Measurements from ENCODE around the gene DNASE1L3. TPM values are rescaled to one million over a fixed set of nuclear protein-coding genes. Genes with fewer than 3 reads are reported as not detected.

Gene DNASE1L3
- total RNA-seq, 1 experiment from 2014 or later = not detected

GRCh38 chr3:58148049-58148448, 62.7 kb downstream of the DNASE1L3 start:
- H3K27me3 Mint-ChIP-seq (ENCODE audit: unreplicated experiment) = no peaks in the 10 kb centered on the region
- no peaks in the 10 kb centered on the region for H3K9me3 Mint-ChIP-seq (ENCODE audit: low read depth, unreplicated experiment)
- H3K27ac Mint-ChIP-seq (ENCODE audit: unreplicated experiment) = no peak overlapping the region
- no peak for TF ChIP-seq CTCF (IDR thresholded peaks at IDR 0.05; ENCODE audit: unreplicated experiment)
- CTCF ChIA-PET = no interaction called here
- DNase-seq = no peak
- no peak overlapping the region for H3K4me3 Mint-ChIP-seq (ENCODE audit: low read depth, unreplicated experiment)
- peaks cover 47% of the 10 kb centered on the region for H3K36me3 Mint-ChIP-seq (ENCODE audit: insufficient read depth, unreplicated experiment)
- no peaks in the 10 kb centered on the region for H3K4me1 Mint-ChIP-seq (ENCODE audit: low read depth, unreplicated experiment)
- intact Hi-C loops (cut with micrococcal nuclease; ENCODE audit: unreplicated experiment) = no loop called here
- BruUV-seq (replicated peaks) = no TSS peak

- Mint-ChIP-seq H3K27ac (ENCODE audit: unreplicated experiment) (no peak overlapping the region), H3K36me3 (ENCODE audit: insufficient read depth, unreplicated experiment) (peaks cover 31% of the 10 kb centered on the region), H3K9me3 (ENCODE audit: low read depth, unreplicated experiment) (no peaks in the 10 kb centered on the region), H3K4me3 (ENCODE audit: low read depth, unreplicated experiment) (no peak overlapping the region), H3K4me1 (ENCODE audit: low read depth, unreplicated experiment) (no peaks in the 10 kb centered on the region), H3K27me3 (ENCODE audit: unreplicated experiment) (no peaks in the 10 kb centered on the region)
- TF ChIP-seq CTCF (IDR thresholded peaks at IDR 0.05; ENCODE audit: unreplicated experiment) = no peak
- BruUV-seq (replicated peaks) = no TSS peak
- CTCF ChIA-PET = no interaction called here
- intact Hi-C loops (cut with micrococcal nuclease; ENCODE audit: unreplicated experiment) = no loop called here
- DNase-seq = no peak
Measured at GRCh38 chr3:58144478-58145325, 66.1 kb downstream of the DNASE1L3 start.

DNA sequence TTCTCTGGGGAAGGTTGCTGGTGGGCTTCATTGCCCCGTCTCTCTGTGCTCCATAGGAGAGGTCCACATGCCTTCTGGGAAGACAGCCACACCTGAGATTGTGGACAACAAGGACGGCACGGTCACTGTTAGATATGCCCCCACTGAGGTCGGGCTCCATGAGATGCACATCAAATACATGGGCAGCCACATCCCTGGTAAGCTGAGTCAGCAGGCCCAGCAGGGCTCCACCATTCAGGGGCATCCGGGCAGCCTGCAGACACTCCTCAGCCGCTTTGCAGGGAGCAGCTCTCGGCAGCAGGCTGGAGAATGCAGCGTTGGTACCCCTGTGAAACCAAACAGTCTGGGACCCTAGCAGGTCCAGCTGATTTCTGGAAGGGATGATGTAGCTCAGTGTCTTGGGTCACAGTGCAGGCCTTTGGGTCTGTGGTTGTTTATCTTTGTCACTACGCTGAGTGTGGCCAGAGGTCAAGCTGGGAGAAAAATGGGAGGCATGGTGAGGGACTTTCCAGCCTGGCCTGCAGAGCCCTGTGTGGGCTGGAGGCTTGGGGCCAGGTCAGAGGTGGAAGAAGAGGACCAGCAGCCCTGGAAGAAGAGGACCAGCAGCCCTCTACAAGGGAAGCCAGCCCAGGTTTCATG, 67.2 kb downstream of the DNASE1L3 start:
- CTCF ChIA-PET = no interaction called here
- H3K36me3 Mint-ChIP-seq (ENCODE audit: insufficient read depth, unreplicated experiment) = peaks cover 23% of the 10 kb centered on the region
- BruUV-seq (replicated peaks) = no TSS peak
- H3K27ac Mint-ChIP-seq (ENCODE audit: unreplicated experiment) = no peak overlapping the region
- H3K4me1 Mint-ChIP-seq (ENCODE audit: low read depth, unreplicated experiment) = no peaks in the 10 kb centered on the region
- no peaks in the 10 kb centered on the region for H3K27me3 Mint-ChIP-seq (ENCODE audit: unreplicated experiment)
- no peaks in the 10 kb centered on the region for H3K9me3 Mint-ChIP-seq (ENCODE audit: low read depth, unreplicated experiment)
- no peak for TF ChIP-seq CTCF (IDR thresholded peaks at IDR 0.05; ENCODE audit: unreplicated experiment)
- intact Hi-C loops (cut with micrococcal nuclease; ENCODE audit: unreplicated experiment) = no loop called here
- DNase-seq = no peak
- H3K4me3 Mint-ChIP-seq (ENCODE audit: low read depth, unreplicated experiment) = no peak overlapping the region

Other genes starting within 250 kb of the DNASE1L3 start
- 136 and 147 TPM in 2 replicates for gene FLNB, start 202.6 kb downstream of the DNASE1L3 start, total RNA-seq (2022)
- 4.9 and 5.7 TPM in 2 replicates for gene ABHD6, start 26.8 kb upstream of the DNASE1L3 start, total RNA-seq (2022)
- 17.2 and 18.4 TPM in 2 replicates for gene RPP14, start 95.3 kb upstream of the DNASE1L3 start, total RNA-seq (2022)
- gene HTD2, start 95.5 kb upstream of the DNASE1L3 start, total RNA-seq (2022) = 7.5 and 8.5 TPM in 2 replicates
- 8.6 and 10.8 TPM in 2 replicates for gene PXK, start 121.9 kb upstream of the DNASE1L3 start, total RNA-seq (2022)
- gene PDHB, start 222.9 kb upstream of the DNASE1L3 start, total RNA-seq (2022) = 45.4 and 47.6 TPM in 2 replicates